IMR-90 (cell line): ENCODE results near the gene ZBTB7B.

ENCODE experiments used
- POLR2A ChIP-seq: IDR thresholded peaks from 2 replicates; pipeline ENCODE4 v1.6.1; 2012; ENCODE audit warnings: mild to moderate bottlenecking, low read depth, low read length
- TF ChIP-seq, protein P1 (sequence below): conservative IDR thresholded peaks from 2 replicates; pipeline ENCODE4 v1.5.1; 2012; ENCODE audit warnings: mild to moderate bottlenecking, low read depth, low read length, improper control_type of control experiment

DNA sequence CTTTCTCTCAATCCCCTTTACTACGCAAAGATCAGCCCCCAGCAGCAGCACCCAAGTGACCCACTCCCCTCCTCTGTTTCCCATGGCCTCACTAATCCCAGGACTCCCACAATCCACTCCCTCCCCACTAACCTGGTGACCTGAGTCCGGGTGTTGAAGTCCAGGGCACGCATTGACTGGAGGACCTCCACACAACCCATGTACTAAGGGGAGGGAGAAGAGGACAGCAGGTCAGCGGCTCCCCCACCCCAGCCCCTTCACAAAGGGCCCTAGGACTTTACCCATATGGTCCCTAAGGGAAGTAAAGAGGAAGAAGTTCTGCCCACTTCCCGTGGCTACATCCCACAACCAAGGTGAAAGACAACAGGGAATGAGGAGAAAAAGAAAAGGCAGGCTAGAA, 33.4 kb upstream of the ZBTB7B start:
- TF ChIP-seq, protein P1, sequence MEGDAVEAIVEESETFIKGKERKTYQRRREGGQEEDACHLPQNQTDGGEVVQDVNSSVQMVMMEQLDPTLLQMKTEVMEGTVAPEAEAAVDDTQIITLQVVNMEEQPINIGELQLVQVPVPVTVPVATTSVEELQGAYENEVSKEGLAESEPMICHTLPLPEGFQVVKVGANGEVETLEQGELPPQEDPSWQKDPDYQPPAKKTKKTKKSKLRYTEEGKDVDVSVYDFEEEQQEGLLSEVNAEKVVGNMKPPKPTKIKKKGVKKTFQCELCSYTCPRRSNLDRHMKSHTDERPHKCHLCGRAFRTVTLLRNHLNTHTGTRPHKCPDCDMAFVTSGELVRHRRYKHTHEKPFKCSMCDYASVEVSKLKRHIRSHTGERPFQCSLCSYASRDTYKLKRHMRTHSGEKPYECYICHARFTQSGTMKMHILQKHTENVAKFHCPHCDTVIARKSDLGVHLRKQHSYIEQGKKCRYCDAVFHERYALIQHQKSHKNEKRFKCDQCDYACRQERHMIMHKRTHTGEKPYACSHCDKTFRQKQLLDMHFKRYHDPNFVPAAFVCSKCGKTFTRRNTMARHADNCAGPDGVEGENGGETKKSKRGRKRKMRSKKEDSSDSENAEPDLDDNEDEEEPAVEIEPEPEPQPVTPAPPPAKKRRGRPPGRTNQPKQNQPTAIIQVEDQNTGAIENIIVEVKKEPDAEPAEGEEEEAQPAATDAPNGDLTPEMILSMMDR = no peak
- TF ChIP-seq POLR2A = no peak
